Tibial nerve (tissue), 3 donors: Measurements from ENCODE around the gene KDM4B.

Source experiments
- POLR2A ChIP-seq, 2 donors: fragments of 450-650 bp; IDR thresholded peaks; one replicate each; pipeline ENCODE4 v1.6.1; 2017; ENCODE audit warnings: antibody characterized with exemption in 2 of 2, mild to moderate bottlenecking in 2 of 2, moderate library complexity in 2 of 2
- TF ChIP-seq, protein P1 (sequence below), 5 experiments: fragments of 200-600 bp in 3 of 5; fragments of 450-650 bp in 2 of 5; sonication (generic) in 3 of 5; IDR thresholded peaks; one replicate each; pipeline ENCODE4 v1.5.1; 2016 to 2019; ENCODE audit warnings: antibody characterized with exemption in 5 of 5, mild to moderate bottlenecking in 3 of 5, moderate library complexity in 2 of 5

DNA sequence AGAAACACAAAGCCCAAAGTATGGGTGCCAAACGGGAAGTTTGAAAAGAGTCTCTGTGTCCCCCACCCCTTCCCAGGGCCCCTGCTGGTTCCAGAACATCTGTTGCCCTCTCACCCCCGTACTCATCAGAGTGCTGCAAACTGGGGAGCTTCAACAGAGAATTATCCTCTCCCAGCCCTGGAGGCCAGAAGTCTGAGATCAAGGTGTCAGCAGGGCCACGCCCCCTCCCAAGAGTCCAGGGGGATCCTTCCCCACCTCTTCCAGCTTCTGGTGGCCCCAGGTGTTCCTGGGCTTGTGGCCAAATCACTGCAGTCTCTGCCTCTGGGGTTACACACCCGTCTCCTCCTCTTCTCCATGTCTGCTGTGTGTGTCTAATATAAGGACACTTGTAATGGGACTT, 188.3 kb downstream of the KDM4B start:
- TF ChIP-seq POLR2A (IDR thresholded peaks at IDR 0.05), result no peak
- TF ChIP-seq, protein P1, sequence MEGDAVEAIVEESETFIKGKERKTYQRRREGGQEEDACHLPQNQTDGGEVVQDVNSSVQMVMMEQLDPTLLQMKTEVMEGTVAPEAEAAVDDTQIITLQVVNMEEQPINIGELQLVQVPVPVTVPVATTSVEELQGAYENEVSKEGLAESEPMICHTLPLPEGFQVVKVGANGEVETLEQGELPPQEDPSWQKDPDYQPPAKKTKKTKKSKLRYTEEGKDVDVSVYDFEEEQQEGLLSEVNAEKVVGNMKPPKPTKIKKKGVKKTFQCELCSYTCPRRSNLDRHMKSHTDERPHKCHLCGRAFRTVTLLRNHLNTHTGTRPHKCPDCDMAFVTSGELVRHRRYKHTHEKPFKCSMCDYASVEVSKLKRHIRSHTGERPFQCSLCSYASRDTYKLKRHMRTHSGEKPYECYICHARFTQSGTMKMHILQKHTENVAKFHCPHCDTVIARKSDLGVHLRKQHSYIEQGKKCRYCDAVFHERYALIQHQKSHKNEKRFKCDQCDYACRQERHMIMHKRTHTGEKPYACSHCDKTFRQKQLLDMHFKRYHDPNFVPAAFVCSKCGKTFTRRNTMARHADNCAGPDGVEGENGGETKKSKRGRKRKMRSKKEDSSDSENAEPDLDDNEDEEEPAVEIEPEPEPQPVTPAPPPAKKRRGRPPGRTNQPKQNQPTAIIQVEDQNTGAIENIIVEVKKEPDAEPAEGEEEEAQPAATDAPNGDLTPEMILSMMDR (IDR thresholded peaks at IDR 0.05), result no peak
